Right atrium auricular region (tissue), 2 donors: Measurements from ENCODE around the gene FOXN3. TPM values are rescaled to one million over a fixed set of nuclear protein-coding genes. Genes with fewer than 3 reads are reported as not detected.

ENCODE experiments used
- DNase-seq: peaks from one replicate; pipeline ENCODE4 v3.0.0-alpha.2; 2019; ENCODE audit warnings: low spot score
- H3K27ac ChIP-seq, 2 donors: fragments of 200-600 bp; sonication (generic); 1 replicate in 1 of 2; 2 replicates in 1 of 2; pipeline ENCODE4 v1.5.1; 2016 to 2019
- H3K27me3 ChIP-seq, 2 donors: fragments of 200-600 bp; sonication (generic); one replicate each; pipeline versions ENCODE4 v1.5.1 to v1.6.0; 2017 to 2019
- H3K36me3 ChIP-seq: fragments of 200-600 bp; sonication (generic); one replicate; pipeline ENCODE4 v1.5.1; 2016
- H3K4me1 ChIP-seq, 2 donors: fragments of 200-600 bp; sonication (generic); one replicate each; pipeline versions ENCODE4 v1.5.1 to v1.6.0; 2017 to 2019
- H3K4me3 ChIP-seq, 2 donors: fragments of 200-600 bp; sonication (generic); 1 replicate in 1 of 2; 2 replicates in 1 of 2; pipeline ENCODE4 v1.5.1; 2017 to 2019; ENCODE audit warnings: mild to moderate bottlenecking in 1 of 2, moderate library complexity in 1 of 2
- H3K9me3 ChIP-seq, 2 donors: fragments of 200-600 bp; sonication (generic); one replicate each; pipeline ENCODE4 v1.5.1; 2019
- total RNA-seq, 2 donors: library from RNA; depleted of rRNA; stranded (reverse); fragments of >200 nt; gene quantifications; one replicate each; pipeline ENCODE4 v1.1.0, GENCODE V29; 2016
- TF ChIP-seq, protein P1 (sequence below), 2 donors: fragments of 200-600 bp; sonication (generic); IDR thresholded peaks; one replicate each; pipeline ENCODE4 v1.5.1; 2019; ENCODE audit warnings: antibody characterized with exemption in 2 of 2

The FOXN3 gene
- total RNA-seq, 2 donors from 2014 or later: 80.1 to 90.3 TPM

DNA sequence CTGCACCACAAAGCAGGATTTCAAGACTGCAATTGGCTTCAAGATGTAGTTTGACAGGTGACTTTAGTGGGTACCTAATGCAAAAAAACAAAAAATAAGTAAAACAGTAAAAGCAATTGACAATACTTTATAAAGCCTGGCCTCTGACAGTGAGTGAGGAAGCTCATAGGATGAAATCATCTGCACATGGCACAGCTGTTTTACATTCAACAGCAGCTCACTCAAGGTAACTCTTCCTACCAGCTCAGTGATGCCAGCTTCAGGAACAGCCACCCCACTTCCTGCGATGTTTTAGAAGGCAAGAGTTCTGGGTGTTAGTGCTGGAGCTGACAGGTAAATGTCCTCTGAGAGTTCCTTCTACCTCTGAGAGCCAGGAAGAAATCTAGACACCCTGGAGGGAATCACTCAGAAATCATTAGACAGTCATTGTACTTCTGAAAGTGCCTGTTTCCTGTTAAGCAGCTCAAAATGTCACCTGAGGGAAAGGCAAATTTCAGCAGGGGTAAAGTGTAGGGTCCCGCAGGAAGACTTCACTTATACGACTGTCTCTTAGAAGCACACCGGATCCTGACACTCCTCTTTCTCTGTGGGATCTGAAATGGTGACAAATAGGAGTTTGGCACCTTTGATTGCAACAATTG, 99.9 kb downstream of the FOXN3 start:
- H3K4me3 ChIP-seq: no peak overlapping the region
- TF ChIP-seq, protein P1, sequence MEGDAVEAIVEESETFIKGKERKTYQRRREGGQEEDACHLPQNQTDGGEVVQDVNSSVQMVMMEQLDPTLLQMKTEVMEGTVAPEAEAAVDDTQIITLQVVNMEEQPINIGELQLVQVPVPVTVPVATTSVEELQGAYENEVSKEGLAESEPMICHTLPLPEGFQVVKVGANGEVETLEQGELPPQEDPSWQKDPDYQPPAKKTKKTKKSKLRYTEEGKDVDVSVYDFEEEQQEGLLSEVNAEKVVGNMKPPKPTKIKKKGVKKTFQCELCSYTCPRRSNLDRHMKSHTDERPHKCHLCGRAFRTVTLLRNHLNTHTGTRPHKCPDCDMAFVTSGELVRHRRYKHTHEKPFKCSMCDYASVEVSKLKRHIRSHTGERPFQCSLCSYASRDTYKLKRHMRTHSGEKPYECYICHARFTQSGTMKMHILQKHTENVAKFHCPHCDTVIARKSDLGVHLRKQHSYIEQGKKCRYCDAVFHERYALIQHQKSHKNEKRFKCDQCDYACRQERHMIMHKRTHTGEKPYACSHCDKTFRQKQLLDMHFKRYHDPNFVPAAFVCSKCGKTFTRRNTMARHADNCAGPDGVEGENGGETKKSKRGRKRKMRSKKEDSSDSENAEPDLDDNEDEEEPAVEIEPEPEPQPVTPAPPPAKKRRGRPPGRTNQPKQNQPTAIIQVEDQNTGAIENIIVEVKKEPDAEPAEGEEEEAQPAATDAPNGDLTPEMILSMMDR (IDR thresholded peaks at IDR 0.05): no peak
- peaks cover 0 to 3% of the 10 kb centered on the region in 2 donors for H3K9me3 ChIP-seq
- no peak for DNase-seq
- H3K27me3 ChIP-seq: no peaks in the 10 kb centered on the region
- no peak overlapping the region for H3K27ac ChIP-seq
- H3K4me1 ChIP-seq: peaks cover 0 to 14% of the 10 kb centered on the region in 2 donors
- no peaks in the 10 kb centered on the region for H3K36me3 ChIP-seq

DNA sequence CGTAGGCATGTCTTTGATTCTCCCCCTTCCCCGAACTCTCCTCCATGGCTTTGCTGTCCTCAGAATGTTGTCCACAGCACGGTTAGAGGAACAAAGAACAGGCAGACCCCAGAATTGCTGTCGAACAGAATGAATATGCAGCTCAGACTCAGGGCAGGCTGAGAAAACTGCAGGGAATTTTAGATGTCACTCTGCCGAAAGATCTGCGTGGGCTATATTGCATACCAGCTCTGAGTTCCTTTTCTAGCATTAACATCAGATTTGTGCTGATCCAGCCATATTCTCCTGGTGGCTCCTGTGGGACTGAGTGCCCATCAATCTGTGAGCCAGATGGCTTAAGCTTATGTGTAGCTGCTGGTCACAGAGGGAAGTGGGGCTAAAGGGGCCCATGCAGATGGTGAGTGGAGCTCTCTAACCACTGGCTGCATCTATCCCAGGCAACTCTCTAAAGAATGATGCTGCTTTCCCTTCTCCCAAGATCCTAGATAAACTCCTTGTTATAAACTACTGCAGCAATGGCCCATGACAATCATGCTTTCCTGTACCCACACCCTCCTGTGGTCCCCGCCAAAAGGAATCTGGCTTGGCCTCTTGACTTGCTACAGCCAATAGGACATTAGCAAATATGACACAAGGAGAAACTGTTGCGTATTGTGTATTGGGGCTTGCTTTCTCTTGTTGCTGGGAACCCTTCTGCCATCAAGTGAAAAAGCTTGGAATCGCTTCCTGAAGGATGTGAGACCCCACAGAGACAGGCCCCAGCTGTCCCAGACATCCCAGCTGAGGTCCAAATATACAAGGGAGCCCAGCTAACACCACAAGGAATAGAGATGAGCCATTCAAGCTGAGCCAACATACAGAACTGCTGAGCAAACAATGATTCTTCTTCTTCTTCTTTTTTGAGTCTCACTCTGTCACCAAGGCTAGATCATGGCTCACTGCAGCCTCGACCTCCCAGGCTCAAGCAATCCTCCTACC, 101.3 kb downstream of the FOXN3 start:
- Histone ChIP-seq H3K27ac (no peak overlapping the region), H3K4me3 (no peak overlapping the region), H3K27me3 (no peaks in the 10 kb centered on the region), H3K9me3 (peaks cover 0 to 3% of the 10 kb centered on the region in 2 donors), H3K36me3 (no peaks in the 10 kb centered on the region), H3K4me1 (peaks cover 0 to 11% of the 10 kb centered on the region in 2 donors)
- TF ChIP-seq, protein P1 (IDR thresholded peaks at IDR 0.05): no peak
- DNase-seq: no peak

DNA sequence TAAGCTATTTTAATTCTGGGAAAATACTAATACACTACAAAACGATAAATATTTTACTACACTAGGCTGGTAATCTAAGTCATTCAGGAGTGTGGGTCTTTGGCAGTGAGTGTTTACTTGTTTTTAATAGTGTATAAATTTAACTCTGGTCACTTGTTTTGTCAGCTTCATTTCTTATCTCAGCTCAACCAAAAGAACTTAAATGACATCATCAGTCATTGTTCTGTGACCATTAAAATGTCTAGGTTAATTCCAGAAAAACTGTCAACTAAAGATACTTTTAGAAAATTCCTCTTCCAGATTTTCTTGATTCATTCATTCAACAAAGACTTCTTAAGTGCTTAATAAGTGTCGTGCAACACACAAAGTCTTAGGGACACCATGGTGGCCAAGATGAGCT, 102.8 kb downstream of the FOXN3 start:
- Histone ChIP-seq H3K36me3 (no peaks in the 10 kb centered on the region), H3K27ac (no peak overlapping the region), H3K4me3 (no peak overlapping the region), H3K9me3 (peaks cover 0 to under 1% of the 10 kb centered on the region in 2 donors), H3K27me3 (no peaks in the 10 kb centered on the region), H3K4me1 (peaks cover 0 to 21% of the 10 kb centered on the region in 2 donors)
- DNase-seq: no peak
- TF ChIP-seq, protein P1 (IDR thresholded peaks at IDR 0.05): no peak

DNA sequence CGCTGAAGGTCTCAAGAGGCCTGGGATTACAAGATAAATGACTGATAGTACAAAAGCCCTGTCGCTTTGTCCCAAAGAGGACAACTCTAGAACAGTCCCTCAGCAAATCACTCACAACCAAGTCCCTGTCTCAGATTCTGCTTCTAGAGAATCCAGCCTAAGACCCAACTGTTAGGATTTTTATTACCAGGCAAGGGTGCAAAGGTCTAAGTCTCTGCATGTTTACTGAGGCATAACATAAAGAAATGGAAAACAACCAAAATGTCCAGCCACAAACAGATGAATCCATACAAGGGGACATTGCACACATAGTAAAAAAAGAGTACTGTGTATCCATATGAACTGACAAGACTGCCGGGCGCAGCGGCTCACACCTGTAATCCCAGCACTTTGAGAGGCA, 104.1 kb downstream of the FOXN3 start:
- Histone ChIP-seq H3K27ac (no peak overlapping the region), H3K4me1 (peaks cover 0 to 27% of the 10 kb centered on the region in 2 donors), H3K4me3 (no peak overlapping the region), H3K27me3 (no peaks in the 10 kb centered on the region), H3K9me3 (no peaks in the 10 kb centered on the region), H3K36me3 (no peaks in the 10 kb centered on the region)
- no peak for DNase-seq
- TF ChIP-seq, protein P1 (IDR thresholded peaks at IDR 0.05): no peak

DNA sequence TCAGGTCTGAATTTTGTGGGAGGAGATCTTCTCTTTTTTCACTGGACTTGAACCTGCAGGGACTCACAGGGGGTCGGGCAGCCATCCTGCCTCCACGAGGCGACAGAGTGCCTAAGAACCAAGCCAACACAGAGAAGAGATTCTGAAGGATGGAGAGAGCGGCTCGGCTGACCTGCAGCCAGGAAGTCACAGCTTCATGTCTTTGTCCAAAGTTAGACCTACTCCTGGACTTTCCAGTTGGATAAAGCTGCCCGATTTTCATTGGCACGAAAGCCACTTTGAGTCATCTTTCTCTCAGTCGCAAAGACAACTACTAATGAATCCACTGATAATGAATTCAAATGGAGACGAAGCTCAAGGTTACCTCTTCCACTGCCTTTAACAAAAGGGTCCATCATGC, 106.8 kb downstream of the FOXN3 start:
- DNase-seq: no peak
- peaks cover 0 to 39% of the 10 kb centered on the region in 2 donors for H3K4me1 ChIP-seq
- no peaks in the 10 kb centered on the region for H3K27me3 ChIP-seq
- H3K9me3 ChIP-seq: no peaks in the 10 kb centered on the region
- H3K4me3 ChIP-seq: no peak overlapping the region
- TF ChIP-seq, protein P1 (IDR thresholded peaks at IDR 0.05): no peak
- no peak overlapping the region for H3K27ac ChIP-seq
- H3K36me3 ChIP-seq: no peaks in the 10 kb centered on the region
